Endothelial cell of umbilical vein (primary cell): ENCODE results near the gene THSD4.

Experiments used
- EZH2 ChIP-seq: IDR thresholded peaks from 2 replicates; pipeline ENCODE4 v1.6.1; 2012; ENCODE audit warnings: borderline replicate concordance, low read depth, mild to moderate bottlenecking, moderate library complexity, low read length, inconsistent platforms; ENCODE audit not compliant: severe bottlenecking
- FOS ChIP-seq: IDR thresholded peaks from 2 replicates; pipeline ENCODE4 v1.6.1; 2011; ENCODE audit warnings: mild to moderate bottlenecking, low read length, moderate library complexity, borderline replicate concordance; ENCODE audit not compliant: insufficient read depth
- TF ChIP-seq, protein P1 (sequence below), 2 donors: IDR thresholded peaks; 1 replicate in 1 of 2; 2 replicates in 1 of 2; pipeline ENCODE4 v1.5.1; 2011; ENCODE audit warnings: low read length in 2 of 2, mild to moderate bottlenecking in 2 of 2, moderate library complexity in 2 of 2, control low read depth in 1 of 2, inconsistent platforms in 1 of 2, low read depth in 1 of 2; ENCODE audit not compliant: insufficient read depth in 1 of 2; ENCODE audit errors: extremely low read depth in 1 of 2

DNA sequence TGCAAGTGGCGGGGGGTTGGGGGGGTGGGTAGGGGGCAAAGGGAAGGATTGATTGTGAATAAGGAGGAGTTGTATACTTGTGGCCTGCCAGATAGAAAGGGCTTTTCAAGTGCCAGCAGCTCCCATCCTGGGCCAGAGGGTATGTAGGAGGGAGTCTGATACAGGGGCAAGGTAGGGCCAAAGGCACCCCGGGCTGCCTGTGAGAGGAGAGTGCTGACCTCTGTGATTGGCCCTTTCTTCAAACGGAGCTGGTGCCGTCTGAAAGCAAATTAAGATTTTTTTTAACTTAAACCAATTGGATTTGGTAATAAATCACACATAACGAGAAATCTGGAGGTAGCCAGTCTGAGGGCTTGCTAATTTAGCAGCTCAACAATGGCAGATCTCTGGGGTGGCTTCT is 229.9 kb downstream of the THSD4 start:
- TF ChIP-seq, protein P1, sequence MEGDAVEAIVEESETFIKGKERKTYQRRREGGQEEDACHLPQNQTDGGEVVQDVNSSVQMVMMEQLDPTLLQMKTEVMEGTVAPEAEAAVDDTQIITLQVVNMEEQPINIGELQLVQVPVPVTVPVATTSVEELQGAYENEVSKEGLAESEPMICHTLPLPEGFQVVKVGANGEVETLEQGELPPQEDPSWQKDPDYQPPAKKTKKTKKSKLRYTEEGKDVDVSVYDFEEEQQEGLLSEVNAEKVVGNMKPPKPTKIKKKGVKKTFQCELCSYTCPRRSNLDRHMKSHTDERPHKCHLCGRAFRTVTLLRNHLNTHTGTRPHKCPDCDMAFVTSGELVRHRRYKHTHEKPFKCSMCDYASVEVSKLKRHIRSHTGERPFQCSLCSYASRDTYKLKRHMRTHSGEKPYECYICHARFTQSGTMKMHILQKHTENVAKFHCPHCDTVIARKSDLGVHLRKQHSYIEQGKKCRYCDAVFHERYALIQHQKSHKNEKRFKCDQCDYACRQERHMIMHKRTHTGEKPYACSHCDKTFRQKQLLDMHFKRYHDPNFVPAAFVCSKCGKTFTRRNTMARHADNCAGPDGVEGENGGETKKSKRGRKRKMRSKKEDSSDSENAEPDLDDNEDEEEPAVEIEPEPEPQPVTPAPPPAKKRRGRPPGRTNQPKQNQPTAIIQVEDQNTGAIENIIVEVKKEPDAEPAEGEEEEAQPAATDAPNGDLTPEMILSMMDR (IDR thresholded peaks at IDR 0.05; ENCODE audit: extremely low read depth in 1 of 2, insufficient read depth in 1 of 2, low read depth in 1 of 2, low read length in 2 of 2), result no peak
- TF ChIP-seq EZH2 (no peak), FOS (no peak)
